ENCODE measurements around the gene SPDYE4.

SPDYE4 gene

DNA sequence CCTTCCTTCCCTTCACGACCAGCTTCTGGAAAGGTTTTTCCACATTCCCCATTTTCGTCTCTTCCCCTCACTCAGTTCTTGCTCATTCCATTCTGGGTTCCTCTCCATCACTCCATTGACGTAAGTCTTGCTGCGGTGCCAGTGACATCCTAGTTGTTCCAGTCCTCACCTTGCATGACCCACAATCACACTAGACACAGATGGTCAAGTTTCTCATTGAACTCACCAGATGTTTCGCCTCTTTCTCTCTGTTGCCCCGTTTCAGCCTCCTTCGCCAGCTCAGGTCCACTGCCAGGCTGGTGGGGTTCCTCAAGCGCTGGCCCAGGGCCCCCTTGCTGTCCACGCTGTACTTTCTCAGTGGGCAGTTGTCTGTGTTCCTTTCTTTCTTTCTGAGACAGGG, 57.1 kb downstream of the SPDYE4 start:
- TF ChIP-seq GATA3 (IDR thresholded peaks at IDR 0.05; ENCODE audit: low read depth, low read length) (no peak), GATA2 (IDR thresholded peaks at IDR 0.05; ENCODE audit: low read depth, low read length) (no peak)
